H9 (cell line): ENCODE measurements around the gene SPINT2. TPM values are rescaled to one million over a fixed set of nuclear protein-coding genes. Genes with fewer than 3 reads are reported as not detected.

Experiments
- DNase-seq: peaks from one replicate; pipeline ENCODE4 v3.0.0-alpha.2; 2017
- H2AFZ ChIP-seq: one replicate; pipeline ENCODE4 v1.6.1; 2013; ENCODE audit warnings: mild to moderate bottlenecking, low read length, control low read depth, moderate library complexity
- H2AK5ac ChIP-seq: 2 replicates; pipeline ENCODE4 v1.6.1; 2013; ENCODE audit warnings: low read length, control low read depth, mixed read lengths; ENCODE audit not compliant: insufficient read length
- H2BK120ac ChIP-seq: one replicate; pipeline ENCODE4 v1.6.1; 2013; ENCODE audit warnings: low read depth, mild to moderate bottlenecking, low read length, control low read depth, inconsistent platforms; ENCODE audit not compliant: poor library complexity, severe bottlenecking
- H2BK12ac ChIP-seq: 2 replicates; pipeline ENCODE4 v1.6.1; 2013; ENCODE audit warnings: low read length, control low read depth, mixed read lengths, low read depth; ENCODE audit not compliant: insufficient read length
- H2BK15ac ChIP-seq: 2 replicates; pipeline ENCODE4 v1.6.1; 2013; ENCODE audit warnings: low read depth, low read length, control low read depth
- H2BK20ac ChIP-seq: one replicate; pipeline ENCODE4 v1.6.1; 2013; ENCODE audit warnings: low read depth, mild to moderate bottlenecking, low read length, control low read depth, inconsistent platforms; ENCODE audit not compliant: poor library complexity, severe bottlenecking
- H2BK5ac ChIP-seq: 2 replicates; pipeline ENCODE4 v1.6.1; 2013; ENCODE audit warnings: low read length, control low read depth, mixed read lengths; ENCODE audit not compliant: insufficient read length
- H3K14ac ChIP-seq: 2 replicates; pipeline ENCODE4 v1.6.1; 2013; ENCODE audit warnings: low read length, control low read depth; ENCODE audit not compliant: insufficient read depth
- H3K18ac ChIP-seq: 2 replicates; pipeline ENCODE4 v1.6.1; 2013; ENCODE audit warnings: low read depth, mild to moderate bottlenecking, mixed read lengths, low read length, control low read depth; ENCODE audit not compliant: insufficient read length
- H3K23ac ChIP-seq: 2 replicates; pipeline ENCODE4 v1.6.1; 2013; ENCODE audit warnings: low read length, control low read depth, mixed read lengths, low read depth; ENCODE audit not compliant: insufficient read length
- H3K23me2 ChIP-seq: 2 replicates; pipeline ENCODE4 v1.6.1; 2013; ENCODE audit warnings: low read depth, mild to moderate bottlenecking, mixed read lengths, low read length, control low read depth; ENCODE audit not compliant: insufficient read length, poor library complexity, severe bottlenecking
- H3K27ac ChIP-seq: 2 replicates; pipeline ENCODE4 v1.5.1; 2013; ENCODE audit warnings: low read length, control low read depth, mixed read lengths, low read depth; ENCODE audit not compliant: insufficient read length
- H3K27me3 ChIP-seq: 2 replicates; pipeline ENCODE4 v1.6.1; 2013; ENCODE audit warnings: low read length, control low read depth, inconsistent platforms; ENCODE audit not compliant: insufficient read depth
- H3K4ac ChIP-seq: 2 replicates; pipeline ENCODE4 v1.6.1; 2013; ENCODE audit warnings: low read depth, mild to moderate bottlenecking, control low read depth, inconsistent platforms, low read length, moderate library complexity
- H3K4me1 ChIP-seq: 2 replicates; pipeline ENCODE4 v1.6.1; 2013; ENCODE audit warnings: low read length, control low read depth, inconsistent platforms; ENCODE audit not compliant: insufficient read depth
- H3K4me2 ChIP-seq: 2 replicates; pipeline ENCODE4 v1.6.1; 2013; ENCODE audit warnings: low read length, control low read depth, mixed read lengths; ENCODE audit not compliant: insufficient read length, insufficient read depth
- H3K56ac ChIP-seq: 2 replicates; pipeline ENCODE4 v1.6.1; 2013; ENCODE audit warnings: low read depth, mild to moderate bottlenecking, mixed read lengths, low read length, control low read depth; ENCODE audit not compliant: insufficient read length
- H3K79me1 ChIP-seq: 2 replicates; pipeline ENCODE4 v1.6.1; 2013; ENCODE audit warnings: low read depth, mild to moderate bottlenecking, moderate library complexity, low read length, control low read depth, inconsistent platforms; ENCODE audit not compliant: insufficient read depth, poor library complexity, severe bottlenecking
- H3K79me2 ChIP-seq: 2 replicates; pipeline ENCODE4 v1.6.1; 2013; ENCODE audit warnings: low read length, control low read depth, inconsistent platforms; ENCODE audit not compliant: insufficient read depth
- H3K9ac ChIP-seq: 2 replicates; pipeline ENCODE4 v1.6.1; 2013; ENCODE audit warnings: low read length, control low read depth, mixed read lengths; ENCODE audit not compliant: insufficient read length; ENCODE audit errors: extremely low read depth
- H3K9me3 ChIP-seq: one replicate; pipeline ENCODE4 v1.6.1; 2013; ENCODE audit warnings: low read depth, low read length, inconsistent platforms; ENCODE audit not compliant: control insufficient read depth
- H3T11ph ChIP-seq: one replicate; pipeline ENCODE4 v1.6.1; 2013; ENCODE audit warnings: mild to moderate bottlenecking, low read length, control low read depth, inconsistent platforms
- H4K20me1 ChIP-seq: one replicate; pipeline ENCODE4 v1.6.1; 2013; ENCODE audit not compliant: control insufficient read depth, insufficient read length, insufficient read depth
- H4K5ac ChIP-seq: 2 replicates; pipeline ENCODE4 v1.6.1; 2013; ENCODE audit warnings: low read depth, mild to moderate bottlenecking, mixed read lengths, low read length, control low read depth; ENCODE audit not compliant: insufficient read length
- H4K8ac ChIP-seq: replicated peaks from 2 replicates; pipeline ENCODE4 v1.6.1; 2013; ENCODE audit warnings: low read length, control low read depth, mixed read lengths, low read depth; ENCODE audit not compliant: insufficient read length
- H4K91ac ChIP-seq: 2 replicates; pipeline ENCODE4 v1.6.1; 2013; ENCODE audit warnings: low read depth, mild to moderate bottlenecking, moderate library complexity, mixed read lengths, low read length, control low read depth; ENCODE audit not compliant: insufficient read length
- H3K27ac Mint-ChIP-seq, 3 experiments: 2 replicates in 2 of 3; 3 replicates in 1 of 3; pipeline ENCODE4 v1.8.0; 2020 to 2021; ENCODE audit warnings: mixed read lengths in 3 of 3, mild to moderate bottlenecking in 1 of 3, moderate library complexity in 1 of 3
- H3K27me3 Mint-ChIP-seq: 2 replicates; pipeline ENCODE4 v1.8.0; 2021; ENCODE audit warnings: low read depth, mild to moderate bottlenecking, moderate library complexity, mixed read lengths
- H3K36me3 Mint-ChIP-seq, 3 experiments: 2 replicates in 2 of 3; 3 replicates in 1 of 3; pipeline ENCODE4 v1.8.0; 2020 to 2021; ENCODE audit warnings: low read depth in 3 of 3, mixed read lengths in 3 of 3; ENCODE audit not compliant: insufficient read depth in 1 of 3
- H3K4me1 Mint-ChIP-seq, 2 experiments: 2 replicates each; pipeline ENCODE4 v1.8.0; 2020; ENCODE audit warnings: mixed read lengths in 2 of 2
- H3K4me3 Mint-ChIP-seq, 2 experiments: 2 replicates in 1 of 2; 3 replicates in 1 of 2; pipeline ENCODE4 v1.8.0; 2020 to 2021; ENCODE audit warnings: mild to moderate bottlenecking in 2 of 2, mixed read lengths in 2 of 2, moderate library complexity in 1 of 2
- H3K9me3 Mint-ChIP-seq, 2 experiments: 2 replicates in 1 of 2; 3 replicates in 1 of 2; pipeline ENCODE4 v1.8.0; 2020; ENCODE audit warnings: mild to moderate bottlenecking in 2 of 2, mixed read lengths in 2 of 2, moderate library complexity in 1 of 2
- CTCF ChIP-seq: fragments of 200-600 bp; sonication (generic); conservative IDR thresholded peaks from 3 replicates; pipeline ENCODE4 v1.8.0; 2021; ENCODE audit warnings: antibody characterized with exemption, mild to moderate bottlenecking
- WGBS: extraction: QIAGEN DNeasy Blood & Tissue Kit; methylation state at CpG from one replicate; pipeline ENCODE4 v1.1.7; 2013; ENCODE audit warnings: missing lambda C conversion rate, low lambda C conversion rate, mixed read lengths; ENCODE audit not compliant: insufficient read length; ENCODE audit errors: extremely low coverage; 5-methylcytosine and 5-hydroxymethylcytosine counted together
- total RNA-seq: library from RNA; stranded (reverse); gene quantifications from 2 replicates; pipeline ENCODE4 v1.2.1, GENCODE V29; 2021

The SPINT2 gene
- total RNA-seq, 1 experiment from 2014 or later: 283 TPM

GRCh38 chr19:38308926-38309614 is 44.7 kb downstream of the SPINT2 start:
- H4K8ac ChIP-seq: no peak overlapping the region
- no CpG with 5 or more reads among the region's 24 CpGs for WGBS
- H3K4me2 ChIP-seq: no peak overlapping the region
- no peak overlapping the region for H3T11ph ChIP-seq
- H3K9me3 Mint-ChIP-seq: no peaks in the 10 kb centered on the region
- no peak overlapping the region for H3K9ac ChIP-seq
- H4K91ac ChIP-seq: no peak overlapping the region
- no peak overlapping the region for H2BK12ac ChIP-seq
- peaks cover 12 to 15% of the 10 kb centered on the region in 2 experiments for H3K4me1 Mint-ChIP-seq
- H3K27ac Mint-ChIP-seq: no peak overlapping the region
- no peaks in the 10 kb centered on the region for H3K27me3 Mint-ChIP-seq
- H2BK15ac ChIP-seq: no peak overlapping the region
- H3K79me1 ChIP-seq: no peaks in the 10 kb centered on the region
- H3K4me3 Mint-ChIP-seq: no peak overlapping the region
- TF ChIP-seq CTCF: no peak
- no peak overlapping the region for H3K27ac ChIP-seq
- H3K4me1 ChIP-seq: no peaks in the 10 kb centered on the region; the same call in 1 of the 2 replicates
- no peaks in the 10 kb centered on the region for H3K27me3 ChIP-seq
- H3K23ac ChIP-seq: no peak overlapping the region
- no peak overlapping the region for H2AK5ac ChIP-seq
- peaks cover 3 to 22% (median 8%) of the 10 kb centered on the region in 3 experiments; a peak in 6 of 7 replicates for H3K36me3 Mint-ChIP-seq
- H3K4ac ChIP-seq: no peak overlapping the region
- H3K18ac ChIP-seq: no peak overlapping the region
- H2BK20ac ChIP-seq: no peak overlapping the region
- DNase-seq: no peak
- H4K20me1 ChIP-seq: no peaks in the 10 kb centered on the region
- H2AFZ ChIP-seq: no peak overlapping the region
- H3K23me2 ChIP-seq: no peaks in the 10 kb centered on the region
- no peak overlapping the region for H3K56ac ChIP-seq
- no peak overlapping the region for H2BK5ac ChIP-seq
- no peak overlapping the region for H4K5ac ChIP-seq
- no peaks in the 10 kb centered on the region for H3K9me3 ChIP-seq
- H2BK120ac ChIP-seq: no peak overlapping the region
- no peaks in the 10 kb centered on the region for H3K79me2 ChIP-seq
- no peak overlapping the region for H3K14ac ChIP-seq
